Thymus (tissue), 11 donors: Measurements from ENCODE around the gene CNDP2. TPM values are rescaled to one million over a fixed set of nuclear protein-coding genes. Genes with fewer than 3 reads are reported as not detected.
"Not testable (repeated sequence)": the region's sequence is repeated elsewhere in the genome, so short reads cannot be mapped to it uniquely, and the experiment has no call there.

Source experiments
- DNase-seq, 9 donors: peaks; one replicate each; pipeline ENCODE4 v3.0.0-alpha.2; 2013; ENCODE audit warnings: low spot score in 9 of 9, low read depth in 6 of 9, missing footprints in 1 of 9
- H3K27ac ChIP-seq, 2 donors: one replicate each; pipeline ENCODE4 v1.5.1; 2013; ENCODE audit warnings: control low read depth in 1 of 2, low read depth in 1 of 2, low read length in 1 of 2, mild to moderate bottlenecking in 1 of 2, moderate library complexity in 1 of 2
- H3K27me3 ChIP-seq, 2 donors: one replicate each; pipeline ENCODE4 v1.5.1; 2013; ENCODE audit warnings: low read length in 1 of 2; ENCODE audit not compliant: control insufficient read depth in 2 of 2, insufficient read depth in 1 of 2
- H3K36me3 ChIP-seq, 2 donors: one replicate each; pipeline ENCODE4 v1.5.1; 2013; ENCODE audit warnings: low read length in 1 of 2, mild to moderate bottlenecking in 1 of 2, moderate library complexity in 1 of 2; ENCODE audit not compliant: control insufficient read depth in 2 of 2, insufficient read depth in 2 of 2
- H3K4me1 ChIP-seq, 2 donors: one replicate each; pipeline ENCODE4 v1.5.1; 2013; ENCODE audit warnings: low read length in 2 of 2; ENCODE audit not compliant: control insufficient read depth in 2 of 2, insufficient read depth in 2 of 2
- H3K4me3 ChIP-seq, 2 donors: one replicate each; pipeline ENCODE4 v1.5.1; 2013; ENCODE audit warnings: low read length in 2 of 2, control low read depth in 1 of 2, mild to moderate bottlenecking in 1 of 2
- H3K9me3 ChIP-seq, 2 donors: one replicate each; pipeline ENCODE4 v1.5.1; 2013; ENCODE audit warnings: low read length in 1 of 2, mild to moderate bottlenecking in 1 of 2; ENCODE audit not compliant: control insufficient read depth in 2 of 2, insufficient read depth in 1 of 2
- WGBS: extraction: QIAGEN DNeasy Blood & Tissue Kit; methylation state at CpG from one replicate; pipeline ENCODE4 v1.1.7; 2013; 5-methylcytosine and 5-hydroxymethylcytosine counted together
- polyA plus RNA-seq: library from polyadenylated mRNA; stranded (reverse); fragments of 200-250 nt; gene quantifications from one replicate; pipeline ENCODE4 v1.2.3, GENCODE V29; 2013
- total RNA-seq: library from RNA; stranded (reverse); fragments of 120-200 nt; gene quantifications from one replicate; pipeline ENCODE4 v1.2.4, GENCODE V29; 2013
- donor health status: healthy.

CNDP2 gene
- total and polyA plus RNA-seq, 2 donors = 55.2 to 129 TPM

GRCh38 chr18:74494514-74494913 lies 1.6 kb upstream of the CNDP2 start:
- Histone ChIP-seq H3K4me1 (peaks cover 15 to 23% of the 10 kb centered on the region in 2 donors), H3K27ac (no peak overlapping the region), H3K27me3 (peaks cover 0 to 3% of the 10 kb centered on the region in 2 donors), H3K9me3 (peaks cover 0 to 1% of the 10 kb centered on the region in 2 donors), H3K36me3 (no peaks in the 10 kb centered on the region), H3K4me3 (no peak overlapping the region)
- no peak for DNase-seq
- WGBS = 97% methylated on average over 1 of the region's 1 CpG

- peaks cover 0 to 3% of the 10 kb centered on the region in 2 donors for H3K27me3 ChIP-seq
- peaks cover 8% of the 10 kb centered on the region in 2 donors for H3K36me3 ChIP-seq
- WGBS = 8% methylated on average over 48 of the region's 48 CpGs
- peaks cover 0 to 1% of the 10 kb centered on the region in 2 donors for H3K9me3 ChIP-seq
- DNase-seq = no peak
- peak overlapping the region; percentile 76 to 77 for H3K4me3 ChIP-seq
- peak overlapping the region; percentile 73 to 86 for H3K27ac ChIP-seq
- peaks cover 19 to 27% of the 10 kb centered on the region in 2 donors for H3K4me1 ChIP-seq
Observed at GRCh38 chr18:74496508-74497323, 553 bp downstream of the CNDP2 start.

DNA sequence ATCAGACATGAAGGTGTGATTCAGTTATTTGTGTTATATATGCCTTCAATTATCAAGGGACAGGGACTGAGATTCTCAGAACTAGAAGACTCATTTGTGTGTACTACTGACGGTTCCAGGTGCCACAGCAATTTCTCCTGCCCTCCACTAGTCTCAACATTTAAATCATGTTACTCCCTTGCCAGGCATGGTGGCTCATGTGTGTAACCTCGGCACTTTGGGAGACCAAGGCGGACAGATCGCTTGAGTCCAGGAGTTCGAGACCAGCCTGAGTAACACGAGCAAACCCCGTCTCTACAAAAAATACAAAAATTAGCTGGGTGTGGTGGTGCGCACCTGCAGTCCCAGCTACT lies 1.1 kb downstream of the CNDP2 start:
- peaks cover 19 to 27% of the 10 kb centered on the region in 2 donors for H3K4me1 ChIP-seq
- peaks cover 0 to 3% of the 10 kb centered on the region in 2 donors for H3K27me3 ChIP-seq
- DNase-seq = peak in 1 of 9 donors; percentile 16
- WGBS = 96% methylated on average over 8 of the region's 8 CpGs
- H3K27ac ChIP-seq = no peak overlapping the region
- H3K36me3 ChIP-seq = peaks cover 8 to 12% of the 10 kb centered on the region in 2 donors
- peak overlapping the region in 1 of 2 donors; percentile 76 for H3K4me3 ChIP-seq
- no peaks in the 10 kb centered on the region for H3K9me3 ChIP-seq

DNA sequence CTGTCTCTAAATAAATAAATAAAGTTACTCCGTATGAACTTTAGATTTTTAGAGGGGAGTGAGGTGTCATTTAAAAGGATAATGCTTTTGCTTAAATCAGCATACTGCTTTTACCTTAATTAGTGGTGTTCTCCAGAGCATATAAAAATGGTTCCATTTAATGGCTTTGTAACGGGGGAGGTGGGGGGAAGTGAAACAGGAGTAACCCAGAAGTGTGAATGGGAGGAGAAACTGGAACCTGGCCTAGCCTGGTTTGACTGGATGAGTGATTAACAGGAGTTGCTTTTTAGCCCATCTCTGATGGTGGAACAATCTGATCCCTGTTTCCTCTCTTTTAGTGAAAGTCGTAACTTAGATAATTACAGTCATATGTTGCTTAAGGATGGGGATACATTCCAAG lies 1.6 kb downstream of the CNDP2 start:
- 93% methylated on average over 3 of the region's 3 CpGs for WGBS
- H3K27ac ChIP-seq = peak overlapping the region in 1 of 2 donors; percentile 9
- peaks cover 0 to 3% of the 10 kb centered on the region in 2 donors for H3K27me3 ChIP-seq
- no peak overlapping the region for H3K4me3 ChIP-seq
- peaks cover 19 to 27% of the 10 kb centered on the region in 2 donors for H3K4me1 ChIP-seq
- H3K9me3 ChIP-seq = no peaks in the 10 kb centered on the region
- no peak for DNase-seq
- peaks cover 8 to 15% of the 10 kb centered on the region in 2 donors for H3K36me3 ChIP-seq

GRCh38 chr18:74498712-74499627 lies 2.8 kb downstream of the CNDP2 start:
- H3K4me3 ChIP-seq = peak overlapping the region; percentile 26 to 37
- no peaks in the 10 kb centered on the region for H3K9me3 ChIP-seq
- peak overlapping the region; percentile 84 to 85 for H3K27ac ChIP-seq
- WGBS = 61% methylated on average over 14 of the region's 14 CpGs
- DNase-seq = peak in 7 of 9 donors; percentile 40 to 80 (median 61)
- peaks cover 0 to 3% of the 10 kb centered on the region in 2 donors for H3K27me3 ChIP-seq
- H3K36me3 ChIP-seq = peaks cover 16 to 21% of the 10 kb centered on the region in 2 donors
- peaks cover 19 to 27% of the 10 kb centered on the region in 2 donors for H3K4me1 ChIP-seq

GRCh38 chr18:74499633-74500032 lies 3.5 kb downstream of the CNDP2 start:
- no peaks in the 10 kb centered on the region for H3K9me3 ChIP-seq
- peak overlapping the region; percentile 84 to 85 for H3K27ac ChIP-seq
- 38% methylated on average over 9 of the region's 9 CpGs for WGBS
- H3K4me1 ChIP-seq = peaks cover 19 to 27% of the 10 kb centered on the region in 2 donors
- DNase-seq = peak in 3 of 9 donors; percentile 30 to 67 (median 41)
- peak overlapping the region; percentile 26 to 37 for H3K4me3 ChIP-seq
- peaks cover 20 to 21% of the 10 kb centered on the region in 2 donors for H3K36me3 ChIP-seq
- peaks cover 0 to 3% of the 10 kb centered on the region in 2 donors for H3K27me3 ChIP-seq

- Histone ChIP-seq H3K4me1 (peaks cover 19 to 27% of the 10 kb centered on the region in 2 donors), H3K9me3 (no peaks in the 10 kb centered on the region), H3K4me3 (no peak overlapping the region), H3K27ac (no peak overlapping the region), H3K27me3 (no peaks in the 10 kb centered on the region), H3K36me3 (peaks cover 20 to 21% of the 10 kb centered on the region in 2 donors)
- 80% methylated on average over 6 of the region's 6 CpGs for WGBS
- no peak for DNase-seq
Observed at GRCh38 chr18:74500372-74500771, 4.2 kb downstream of the CNDP2 start.

- not testable (repeated sequence) for H3K27me3 ChIP-seq, DNase-seq, H3K4me3 ChIP-seq, H3K9me3 ChIP-seq
- 95% methylated on average over 8 of the region's 8 CpGs for whole genome bisulfite sequencing
- peaks cover 19 to 24% of the 10 kb centered on the region in 2 donors for H3K4me1 ChIP-seq
- peak overlapping the region in 1 of 2 donors; percentile 70 for H3K27ac ChIP-seq
- peaks cover 22 to 23% of the 10 kb centered on the region in 2 donors for H3K36me3 ChIP-seq
Observed at GRCh38 chr18:74500774-74501173, 4.6 kb downstream of the CNDP2 start.
